HepG2 (cell line): ENCODE data around the gene PRR15L. TPM values are rescaled to one million over a fixed set of nuclear protein-coding genes. Genes with fewer than 3 reads are reported as not detected.

Source experiments
- CEBPG ChIP-seq: IDR thresholded peaks from 2 replicates; pipeline ENCODE4 v1.6.1; 2016
- CREM ChIP-seq, 2 experiments: sonication (generic) in 1 of 2; formaldehyde crosslinking in 1 of 2; IDR thresholded peaks; 2 replicates each; pipeline versions ENCODE4 v1.4.0 to v1.6.1; 2016 to 2020; ENCODE audit warnings: antibody characterized with exemption in 1 of 2, mild to moderate bottlenecking in 1 of 2, missing genetic modification reagents in 1 of 2
- DNMT3B ChIP-seq: conservative IDR thresholded peaks from 2 replicates; pipeline ENCODE4 v1.6.1; 2016; ENCODE audit warnings: missing biosample characterization, control low read depth
- FOXO1 ChIP-seq: sonication (generic); formaldehyde crosslinking; IDR thresholded peaks from 2 replicates; pipeline ENCODE4 v1.4.0; 2020; ENCODE audit warnings: missing genetic modification reagents
- MBD4 ChIP-seq: IDR thresholded peaks from 2 replicates; pipeline ENCODE4 v1.6.1; 2012; ENCODE audit warnings: low read length, inconsistent platforms, borderline replicate concordance
- MLLT10 ChIP-seq: sonication (generic); formaldehyde crosslinking; IDR thresholded peaks from 2 replicates; pipeline ENCODE4 v1.4.0; 2020; ENCODE audit warnings: missing genetic modification reagents
- ONECUT2 ChIP-seq: sonication (generic); formaldehyde crosslinking; IDR thresholded peaks from 2 replicates; pipeline ENCODE4 v1.4.0; 2020; ENCODE audit warnings: missing genetic modification reagents
- SRSF1 ChIP-seq: fragments of 200-400 bp; formaldehyde crosslinking; optimal IDR thresholded peaks from 2 replicates; pipeline ENCODE3; 2017; ENCODE audit warnings: mild to moderate bottlenecking, low read depth, low read length, moderate library complexity
- TOPORS ChIP-seq: sonication (generic); formaldehyde crosslinking; IDR thresholded peaks from 2 replicates; pipeline ENCODE4 v1.8.0; 2023; ENCODE audit warnings: mild to moderate bottlenecking, missing genetic modification reagents
- ZNF501 ChIP-seq: sonication (generic); formaldehyde crosslinking; IDR thresholded peaks from 2 replicates; pipeline ENCODE4 v1.5.1; 2020; ENCODE audit warnings: mild to moderate bottlenecking, moderate library complexity, missing genetic modification reagents
- ZNF772 ChIP-seq: sonication (generic); formaldehyde crosslinking; IDR thresholded peaks from 2 replicates; pipeline ENCODE4 v1.5.0; 2020; ENCODE audit warnings: mild to moderate bottlenecking, missing genetic modification reagents
- ZNF773 ChIP-seq: sonication (generic); formaldehyde crosslinking; IDR thresholded peaks from 2 replicates; pipeline ENCODE4 v1.4.0; 2020; ENCODE audit warnings: missing genetic modification reagents, borderline replicate concordance
- ZNF891 ChIP-seq: sonication (generic); formaldehyde crosslinking; IDR thresholded peaks from 2 replicates; pipeline ENCODE4 v1.5.0; 2020; ENCODE audit warnings: mild to moderate bottlenecking, missing genetic modification reagents
- polyA plus RNA-seq, 8 experiments: library from polyadenylated mRNA; depleted of rRNA in 3 of 8; stranded (reverse) in 7 of 8; unstranded in 1 of 8; fragments of >200 nt; fragmentation: Illumina TruSeq in 4 of 8; extraction: Trizol in 4 of 8; gene quantifications; 2 replicates each; pipeline versions ENCODE4 v1.2.1 to v1.2.3, GENCODE V29; 2011 to 2016; ENCODE audit warnings: low read depth in 4 of 8, missing spikeins in 1 of 8, mixed read lengths in 1 of 8; ENCODE audit not compliant: insufficient read depth in 1 of 8
- total RNA-seq, 5 experiments: library from RNA; depleted of rRNA; stranded (reverse); fragments of >200 nt; fragmentation: Illumina TruSeq; extraction: Trizol; gene quantifications; 2 replicates each; pipeline ENCODE4 v1.2.3, GENCODE V29; 2016; ENCODE audit warnings: low read depth in 1 of 5
- TF ChIP-seq, protein P1 (sequence below): sonication (generic); formaldehyde crosslinking; IDR thresholded peaks from 2 replicates; pipeline ENCODE4 v1.4.0; 2020; ENCODE audit warnings: missing genetic modification reagents
- TF ChIP-seq, protein P2 (sequence below): IDR thresholded peaks from 2 replicates; pipeline ENCODE4 v1.6.1; 2018; ENCODE audit warnings: missing genetic modification reagents, mild to moderate bottlenecking, missing compliant biosample characterization
- TF ChIP-seq, protein P3 (sequence below): sonication (generic); formaldehyde crosslinking; IDR thresholded peaks from 2 replicates; pipeline ENCODE4 v1.8.1; 2023; ENCODE audit warnings: missing genetic modification reagents, inconsistent platforms, borderline replicate concordance
- TF ChIP-seq, protein P4 (sequence below): sonication (generic); formaldehyde crosslinking; IDR thresholded peaks from 2 replicates; pipeline ENCODE4 v1.8.1; 2023; ENCODE audit warnings: missing genetic modification reagents, mild to moderate bottlenecking, borderline replicate concordance
- TF ChIP-seq, protein P5 (sequence below): sonication (generic); formaldehyde crosslinking; IDR thresholded peaks from 2 replicates; pipeline ENCODE4 v1.5.0; 2020; ENCODE audit warnings: mild to moderate bottlenecking, missing genetic modification reagents
- TF ChIP-seq, protein P6 (sequence below): sonication (generic); formaldehyde crosslinking; IDR thresholded peaks from 2 replicates; pipeline ENCODE4 v1.4.0; 2020; ENCODE audit warnings: missing genetic modification reagents

PRR15L gene
- total and polyA plus RNA-seq, 2 of the 13 experiments (the other 11 are each of a cell fraction or from before 2014, with no cell fraction given), result 0.44 to 2.0 TPM

DNA sequence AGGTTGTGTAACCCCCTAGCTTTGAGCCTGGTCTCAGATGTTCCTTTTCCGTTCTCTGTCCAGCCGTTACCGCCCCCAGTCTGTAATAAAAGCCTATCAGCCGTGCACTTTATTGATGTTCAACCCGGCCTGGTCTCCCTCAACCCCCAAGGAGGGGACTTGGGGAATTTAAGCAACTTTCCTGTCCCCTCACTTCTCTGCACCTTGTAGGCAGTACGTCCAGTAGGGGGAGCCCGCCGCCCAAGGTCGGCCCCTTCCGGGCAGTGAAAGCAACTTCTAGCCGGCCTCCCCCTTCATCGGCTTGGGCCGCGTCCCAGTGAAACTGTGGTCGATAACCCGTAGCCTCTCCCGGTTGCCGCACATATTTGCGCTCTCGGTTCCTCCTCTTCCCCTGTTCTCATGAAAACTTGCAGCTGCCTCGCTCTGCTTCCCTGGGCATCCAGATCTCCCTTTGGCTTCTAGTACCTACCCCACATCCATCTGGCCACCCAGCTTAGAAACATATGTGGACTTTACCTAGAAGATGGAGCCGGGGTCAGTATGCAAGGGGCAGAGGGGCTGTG, 8.4 kb downstream of the PRR15L start (continued):
- TF ChIP-seq, protein P1, sequence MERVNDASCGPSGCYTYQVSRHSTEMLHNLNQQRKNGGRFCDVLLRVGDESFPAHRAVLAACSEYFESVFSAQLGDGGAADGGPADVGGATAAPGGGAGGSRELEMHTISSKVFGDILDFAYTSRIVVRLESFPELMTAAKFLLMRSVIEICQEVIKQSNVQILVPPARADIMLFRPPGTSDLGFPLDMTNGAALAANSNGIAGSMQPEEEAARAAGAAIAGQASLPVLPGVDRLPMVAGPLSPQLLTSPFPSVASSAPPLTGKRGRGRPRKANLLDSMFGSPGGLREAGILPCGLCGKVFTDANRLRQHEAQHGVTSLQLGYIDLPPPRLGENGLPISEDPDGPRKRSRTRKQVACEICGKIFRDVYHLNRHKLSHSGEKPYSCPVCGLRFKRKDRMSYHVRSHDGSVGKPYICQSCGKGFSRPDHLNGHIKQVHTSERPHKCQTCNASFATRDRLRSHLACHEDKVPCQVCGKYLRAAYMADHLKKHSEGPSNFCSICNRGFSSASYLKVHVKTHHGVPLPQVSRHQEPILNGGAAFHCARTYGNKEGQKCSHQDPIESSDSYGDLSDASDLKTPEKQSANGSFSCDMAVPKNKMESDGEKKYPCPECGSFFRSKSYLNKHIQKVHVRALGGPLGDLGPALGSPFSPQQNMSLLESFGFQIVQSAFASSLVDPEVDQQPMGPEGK, result peak; percentile 62
- TF ChIP-seq, protein P2, sequence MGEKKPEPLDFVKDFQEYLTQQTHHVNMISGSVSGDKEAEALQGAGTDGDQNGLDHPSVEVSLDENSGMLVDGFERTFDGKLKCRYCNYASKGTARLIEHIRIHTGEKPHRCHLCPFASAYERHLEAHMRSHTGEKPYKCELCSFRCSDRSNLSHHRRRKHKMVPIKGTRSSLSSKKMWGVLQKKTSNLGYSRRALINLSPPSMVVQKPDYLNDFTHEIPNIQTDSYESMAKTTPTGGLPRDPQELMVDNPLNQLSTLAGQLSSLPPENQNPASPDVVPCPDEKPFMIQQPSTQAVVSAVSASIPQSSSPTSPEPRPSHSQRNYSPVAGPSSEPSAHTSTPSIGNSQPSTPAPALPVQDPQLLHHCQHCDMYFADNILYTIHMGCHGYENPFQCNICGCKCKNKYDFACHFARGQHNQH (CRISPR knock-in tag), result no peak
- TF ChIP-seq ZNF891 (CRISPR knock-in tag) (no peak), ZNF773 (CRISPR knock-in tag) (no peak), CREM (IDR thresholded peaks at IDR 0.05) (no peak), CREM (CRISPR knock-in tag; IDR thresholded peaks at IDR 0.05) (no peak), ZNF501 (CRISPR knock-in tag) (peak; percentile 79), DNMT3B (0 out of 2 replicates have a peak, but pooled peaks have one; percentile 61), ZNF772 (CRISPR knock-in tag) (peak; percentile 80; the same call in 1 of the 2 replicates), MBD4 (no peak), FOXO1 (no peak), ONECUT2 (CRISPR knock-in tag) (peak; percentile 83; the same call in 1 of the 2 replicates), MLLT10 (CRISPR knock-in tag) (no peak), SRSF1 (no peak), CEBPG (0 out of 2 replicates have a peak, but pooled peaks have one; percentile 14), TOPORS (CRISPR knock-in tag) (peak; percentile 84; the same call in 1 of the 2 replicates)
- TF ChIP-seq, protein P3, sequence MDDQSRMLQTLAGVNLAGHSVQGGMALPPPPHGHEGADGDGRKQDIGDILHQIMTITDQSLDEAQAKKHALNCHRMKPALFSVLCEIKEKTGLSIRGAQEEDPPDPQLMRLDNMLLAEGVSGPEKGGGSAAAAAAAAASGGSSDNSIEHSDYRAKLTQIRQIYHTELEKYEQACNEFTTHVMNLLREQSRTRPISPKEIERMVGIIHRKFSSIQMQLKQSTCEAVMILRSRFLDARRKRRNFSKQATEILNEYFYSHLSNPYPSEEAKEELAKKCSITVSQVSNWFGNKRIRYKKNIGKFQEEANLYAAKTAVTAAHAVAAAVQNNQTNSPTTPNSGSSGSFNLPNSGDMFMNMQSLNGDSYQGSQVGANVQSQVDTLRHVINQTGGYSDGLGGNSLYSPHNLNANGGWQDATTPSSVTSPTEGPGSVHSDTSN (CRISPR knock-in tag), result no peak
- TF ChIP-seq, protein P4, sequence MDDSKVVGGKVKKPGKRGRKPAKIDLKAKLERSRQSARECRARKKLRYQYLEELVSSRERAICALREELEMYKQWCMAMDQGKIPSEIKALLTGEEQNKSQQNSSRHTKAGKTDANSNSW (CRISPR knock-in tag), result peak; percentile 87; the same call in 1 of the 2 replicates
- TF ChIP-seq, protein P5, sequence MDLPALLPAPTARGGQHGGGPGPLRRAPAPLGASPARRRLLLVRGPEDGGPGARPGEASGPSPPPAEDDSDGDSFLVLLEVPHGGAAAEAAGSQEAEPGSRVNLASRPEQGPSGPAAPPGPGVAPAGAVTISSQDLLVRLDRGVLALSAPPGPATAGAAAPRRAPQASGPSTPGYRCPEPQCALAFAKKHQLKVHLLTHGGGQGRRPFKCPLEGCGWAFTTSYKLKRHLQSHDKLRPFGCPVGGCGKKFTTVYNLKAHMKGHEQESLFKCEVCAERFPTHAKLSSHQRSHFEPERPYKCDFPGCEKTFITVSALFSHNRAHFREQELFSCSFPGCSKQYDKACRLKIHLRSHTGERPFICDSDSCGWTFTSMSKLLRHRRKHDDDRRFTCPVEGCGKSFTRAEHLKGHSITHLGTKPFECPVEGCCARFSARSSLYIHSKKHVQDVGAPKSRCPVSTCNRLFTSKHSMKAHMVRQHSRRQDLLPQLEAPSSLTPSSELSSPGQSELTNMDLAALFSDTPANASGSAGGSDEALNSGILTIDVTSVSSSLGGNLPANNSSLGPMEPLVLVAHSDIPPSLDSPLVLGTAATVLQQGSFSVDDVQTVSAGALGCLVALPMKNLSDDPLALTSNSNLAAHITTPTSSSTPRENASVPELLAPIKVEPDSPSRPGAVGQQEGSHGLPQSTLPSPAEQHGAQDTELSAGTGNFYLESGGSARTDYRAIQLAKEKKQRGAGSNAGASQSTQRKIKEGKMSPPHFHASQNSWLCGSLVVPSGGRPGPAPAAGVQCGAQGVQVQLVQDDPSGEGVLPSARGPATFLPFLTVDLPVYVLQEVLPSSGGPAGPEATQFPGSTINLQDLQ, result 0 out of 2 replicates have a peak, but pooled peaks have one; percentile 41
- TF ChIP-seq, protein P6, sequence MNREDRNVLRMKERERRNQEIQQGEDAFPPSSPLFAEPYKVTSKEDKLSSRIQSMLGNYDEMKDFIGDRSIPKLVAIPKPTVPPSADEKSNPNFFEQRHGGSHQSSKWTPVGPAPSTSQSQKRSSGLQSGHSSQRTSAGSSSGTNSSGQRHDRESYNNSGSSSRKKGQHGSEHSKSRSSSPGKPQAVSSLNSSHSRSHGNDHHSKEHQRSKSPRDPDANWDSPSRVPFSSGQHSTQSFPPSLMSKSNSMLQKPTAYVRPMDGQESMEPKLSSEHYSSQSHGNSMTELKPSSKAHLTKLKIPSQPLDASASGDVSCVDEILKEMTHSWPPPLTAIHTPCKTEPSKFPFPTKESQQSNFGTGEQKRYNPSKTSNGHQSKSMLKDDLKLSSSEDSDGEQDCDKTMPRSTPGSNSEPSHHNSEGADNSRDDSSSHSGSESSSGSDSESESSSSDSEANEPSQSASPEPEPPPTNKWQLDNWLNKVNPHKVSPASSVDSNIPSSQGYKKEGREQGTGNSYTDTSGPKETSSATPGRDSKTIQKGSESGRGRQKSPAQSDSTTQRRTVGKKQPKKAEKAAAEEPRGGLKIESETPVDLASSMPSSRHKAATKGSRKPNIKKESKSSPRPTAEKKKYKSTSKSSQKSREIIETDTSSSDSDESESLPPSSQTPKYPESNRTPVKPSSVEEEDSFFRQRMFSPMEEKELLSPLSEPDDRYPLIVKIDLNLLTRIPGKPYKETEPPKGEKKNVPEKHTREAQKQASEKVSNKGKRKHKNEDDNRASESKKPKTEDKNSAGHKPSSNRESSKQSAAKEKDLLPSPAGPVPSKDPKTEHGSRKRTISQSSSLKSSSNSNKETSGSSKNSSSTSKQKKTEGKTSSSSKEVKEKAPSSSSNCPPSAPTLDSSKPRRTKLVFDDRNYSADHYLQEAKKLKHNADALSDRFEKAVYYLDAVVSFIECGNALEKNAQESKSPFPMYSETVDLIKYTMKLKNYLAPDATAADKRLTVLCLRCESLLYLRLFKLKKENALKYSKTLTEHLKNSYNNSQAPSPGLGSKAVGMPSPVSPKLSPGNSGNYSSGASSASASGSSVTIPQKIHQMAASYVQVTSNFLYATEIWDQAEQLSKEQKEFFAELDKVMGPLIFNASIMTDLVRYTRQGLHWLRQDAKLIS (CRISPR knock-in tag), result no peak
